Measurements from ENCODE around the gene TULP4. TPM values are rescaled to one million over a fixed set of nuclear protein-coding genes. Genes with fewer than 3 reads are reported as not detected.
"Not testable (repeated sequence)": the region's sequence is repeated elsewhere in the genome, so short reads cannot be mapped to it uniquely, and the experiment has no call there.

The TULP4 gene
- polyA plus RNA-seq, 2 donors: 3.5 to 7.6 TPM

- WGBS, 2 donors: 93 to 96% methylated on average over 4 of the region's 4 CpGs
These were observed 79.7 kb downstream of the TULP4 start for GRCh38 chr6:158391977-158392376.

GRCh38 chr6:158396136-158396535 lies 83.9 kb downstream of the TULP4 start:
- H3K36me3 ChIP-seq (ENCODE audit: control insufficient read depth in 2 of 2, insufficient read depth in 2 of 2, low read length in 1 of 2): no peaks in the 10 kb centered on the region
- H3K27me3 ChIP-seq (ENCODE audit: control insufficient read depth in 1 of 2, insufficient read depth in 2 of 2, low read length in 2 of 2): no peaks in the 10 kb centered on the region
- WGBS, 2 donors: 62 to 65% methylated on average over 5 of the region's 5 CpGs
- H3K9me3 ChIP-seq (ENCODE audit: control insufficient read depth in 2 of 2, insufficient read depth in 1 of 2, low read depth in 1 of 2, low read length in 1 of 2): no peaks in the 10 kb centered on the region
- H3K4me3 ChIP-seq (ENCODE audit: low read depth in 1 of 2, low read length in 2 of 2): no peak overlapping the region
- no peak overlapping the region for H3K27ac ChIP-seq (ENCODE audit: low read depth in 2 of 2, low read length in 1 of 2)
- H3K4me1 ChIP-seq (ENCODE audit: control insufficient read depth in 2 of 2, insufficient read depth in 2 of 2, low read length in 1 of 2): peaks cover 0 to 4% of the 10 kb centered on the region in 2 donors

More at GRCh38 chr6:158391977-158392376, 79.7 kb downstream of the TULP4 start:
- H3K9me3 ChIP-seq (ENCODE audit: control insufficient read depth in 2 of 2, insufficient read depth in 1 of 2, low read depth in 1 of 2, low read length in 1 of 2); H3K27me3 ChIP-seq (ENCODE audit: control insufficient read depth in 1 of 2, insufficient read depth in 2 of 2, low read length in 2 of 2); H3K36me3 ChIP-seq (ENCODE audit: control insufficient read depth in 2 of 2, insufficient read depth in 2 of 2, low read length in 1 of 2); H3K4me3 ChIP-seq (ENCODE audit: low read depth in 1 of 2, low read length in 2 of 2); H3K27ac ChIP-seq (ENCODE audit: low read depth in 2 of 2, low read length in 1 of 2); H3K4me1 ChIP-seq (ENCODE audit: control insufficient read depth in 2 of 2, insufficient read depth in 2 of 2, low read length in 1 of 2): not testable (repeated sequence)

GRCh38 chr6:158397578-158397977 lies 85.3 kb downstream of the TULP4 start:
- Histone ChIP-seq H3K9me3 (ENCODE audit: control insufficient read depth in 2 of 2, insufficient read depth in 1 of 2, low read depth in 1 of 2, low read length in 1 of 2) (no peaks in the 10 kb centered on the region), H3K27me3 (ENCODE audit: control insufficient read depth in 1 of 2, insufficient read depth in 2 of 2, low read length in 2 of 2) (no peaks in the 10 kb centered on the region), H3K4me1 (ENCODE audit: control insufficient read depth in 2 of 2, insufficient read depth in 2 of 2, low read length in 1 of 2) (peaks cover 0 to 7% of the 10 kb centered on the region in 2 donors), H3K4me3 (ENCODE audit: low read depth in 1 of 2, low read length in 2 of 2) (no peak overlapping the region), H3K27ac (ENCODE audit: low read depth in 2 of 2, low read length in 1 of 2) (no peak overlapping the region), H3K36me3 (ENCODE audit: control insufficient read depth in 2 of 2, insufficient read depth in 2 of 2, low read length in 1 of 2) (no peaks in the 10 kb centered on the region)
- 93 to 98% methylated on average over 4 of the region's 4 CpGs for WGBS, 2 donors

GRCh38 chr6:158398252-158399024 lies 86.2 kb downstream of the TULP4 start:
- Histone ChIP-seq H3K36me3 (ENCODE audit: control insufficient read depth in 2 of 2, insufficient read depth in 2 of 2, low read length in 1 of 2) (no peaks in the 10 kb centered on the region), H3K27ac (ENCODE audit: low read depth in 2 of 2, low read length in 1 of 2) (no peak overlapping the region), H3K27me3 (ENCODE audit: control insufficient read depth in 1 of 2, insufficient read depth in 2 of 2, low read length in 2 of 2) (no peaks in the 10 kb centered on the region), H3K9me3 (ENCODE audit: control insufficient read depth in 2 of 2, insufficient read depth in 1 of 2, low read depth in 1 of 2, low read length in 1 of 2) (no peaks in the 10 kb centered on the region), H3K4me3 (ENCODE audit: low read depth in 1 of 2, low read length in 2 of 2) (no peak overlapping the region), H3K4me1 (ENCODE audit: control insufficient read depth in 2 of 2, insufficient read depth in 2 of 2, low read length in 1 of 2) (peaks cover 0 to 7% of the 10 kb centered on the region in 2 donors)
- WGBS, 2 donors: 59 to 74% methylated on average over 3 of the region's 3 CpGs

GRCh38 chr6:158399040-158399700 lies 86.9 kb downstream of the TULP4 start:
- Histone ChIP-seq H3K4me1 (ENCODE audit: control insufficient read depth in 2 of 2, insufficient read depth in 2 of 2, low read length in 1 of 2) (peaks cover 0 to 7% of the 10 kb centered on the region in 2 donors), H3K27me3 (ENCODE audit: control insufficient read depth in 1 of 2, insufficient read depth in 2 of 2, low read length in 2 of 2) (no peaks in the 10 kb centered on the region), H3K9me3 (ENCODE audit: control insufficient read depth in 2 of 2, insufficient read depth in 1 of 2, low read depth in 1 of 2, low read length in 1 of 2) (no peaks in the 10 kb centered on the region), H3K36me3 (ENCODE audit: control insufficient read depth in 2 of 2, insufficient read depth in 2 of 2, low read length in 1 of 2) (no peaks in the 10 kb centered on the region), H3K27ac (ENCODE audit: low read depth in 2 of 2, low read length in 1 of 2) (no peak overlapping the region), H3K4me3 (ENCODE audit: low read depth in 1 of 2, low read length in 2 of 2) (no peak overlapping the region)
- WGBS, 2 donors: 95 to 97% methylated on average over 3 of the region's 3 CpGs

GRCh38 chr6:158402184-158402583 lies 89.9 kb downstream of the TULP4 start:
- H3K9me3 ChIP-seq (ENCODE audit: control insufficient read depth in 2 of 2, insufficient read depth in 1 of 2, low read depth in 1 of 2, low read length in 1 of 2): no peaks in the 10 kb centered on the region
- peaks cover 0 to 9% of the 10 kb centered on the region in 2 donors for H3K4me1 ChIP-seq (ENCODE audit: control insufficient read depth in 2 of 2, insufficient read depth in 2 of 2, low read length in 1 of 2)
- no peaks in the 10 kb centered on the region for H3K36me3 ChIP-seq (ENCODE audit: control insufficient read depth in 2 of 2, insufficient read depth in 2 of 2, low read length in 1 of 2)
- no peaks in the 10 kb centered on the region for H3K27me3 ChIP-seq (ENCODE audit: control insufficient read depth in 1 of 2, insufficient read depth in 2 of 2, low read length in 2 of 2)
- no peak overlapping the region for H3K4me3 ChIP-seq (ENCODE audit: low read depth in 1 of 2, low read length in 2 of 2)
- no peak overlapping the region for H3K27ac ChIP-seq (ENCODE audit: low read depth in 2 of 2, low read length in 1 of 2)

GRCh38 chr6:158405321-158405831 lies 93.1 kb downstream of the TULP4 start:
- not testable (repeated sequence) for H3K27ac ChIP-seq (ENCODE audit: low read depth in 2 of 2, low read length in 1 of 2); H3K4me3 ChIP-seq (ENCODE audit: low read depth in 1 of 2, low read length in 2 of 2); H3K36me3 ChIP-seq (ENCODE audit: control insufficient read depth in 2 of 2, insufficient read depth in 2 of 2, low read length in 1 of 2); H3K9me3 ChIP-seq (ENCODE audit: control insufficient read depth in 2 of 2, insufficient read depth in 1 of 2, low read depth in 1 of 2, low read length in 1 of 2); H3K27me3 ChIP-seq (ENCODE audit: control insufficient read depth in 1 of 2, insufficient read depth in 2 of 2, low read length in 2 of 2); H3K4me1 ChIP-seq (ENCODE audit: control insufficient read depth in 2 of 2, insufficient read depth in 2 of 2, low read length in 1 of 2)
- 73 to 75% methylated on average over 12 of the region's 12 CpGs for WGBS, 2 donors

- no peaks in the 10 kb centered on the region for H3K36me3 ChIP-seq (ENCODE audit: control insufficient read depth in 2 of 2, insufficient read depth in 2 of 2, low read length in 1 of 2)
- H3K27ac ChIP-seq (ENCODE audit: low read depth in 2 of 2, low read length in 1 of 2): no peak overlapping the region
- H3K27me3 ChIP-seq (ENCODE audit: control insufficient read depth in 1 of 2, insufficient read depth in 2 of 2, low read length in 2 of 2): no peaks in the 10 kb centered on the region
- no peak overlapping the region for H3K4me3 ChIP-seq (ENCODE audit: low read depth in 1 of 2, low read length in 2 of 2)
- peaks cover 0 to 5% of the 10 kb centered on the region in 2 donors for H3K4me1 ChIP-seq (ENCODE audit: control insufficient read depth in 2 of 2, insufficient read depth in 2 of 2, low read length in 1 of 2)
- no peaks in the 10 kb centered on the region for H3K9me3 ChIP-seq (ENCODE audit: control insufficient read depth in 2 of 2, insufficient read depth in 1 of 2, low read depth in 1 of 2, low read length in 1 of 2)
- WGBS, 2 donors: 91 to 93% methylated on average over 2 of the region's 2 CpGs
These were observed 93.7 kb downstream of the TULP4 start for GRCh38 chr6:158405933-158406332.

- 87 to 93% methylated on average over 2 of the region's 2 CpGs for WGBS, 2 donors
- no peaks in the 10 kb centered on the region for H3K36me3 ChIP-seq (ENCODE audit: control insufficient read depth in 2 of 2, insufficient read depth in 2 of 2, low read length in 1 of 2)
- no peaks in the 10 kb centered on the region for H3K27me3 ChIP-seq (ENCODE audit: control insufficient read depth in 1 of 2, insufficient read depth in 2 of 2, low read length in 2 of 2)
- H3K4me1 ChIP-seq (ENCODE audit: control insufficient read depth in 2 of 2, insufficient read depth in 2 of 2, low read length in 1 of 2): peaks cover 0 to 3% of the 10 kb centered on the region in 2 donors
- H3K4me3 ChIP-seq (ENCODE audit: low read depth in 1 of 2, low read length in 2 of 2): no peak overlapping the region
- no peaks in the 10 kb centered on the region for H3K9me3 ChIP-seq (ENCODE audit: control insufficient read depth in 2 of 2, insufficient read depth in 1 of 2, low read depth in 1 of 2, low read length in 1 of 2)
- H3K27ac ChIP-seq (ENCODE audit: low read depth in 2 of 2, low read length in 1 of 2): no peak overlapping the region
These were observed 94.5 kb downstream of the TULP4 start for GRCh38 chr6:158406736-158407135.
